Forelimb muscle (tissue), 1 donor: ENCODE results near the gene NAB2. TPM values are rescaled to one million over a fixed set of nuclear protein-coding genes. Genes with fewer than 3 reads are reported as not detected.

Experiments used
- DNase-seq: peaks from one replicate; pipeline ENCODE4 v3.0.0-alpha.2; 2013; ENCODE audit warnings: low read depth
- polyA plus RNA-seq: library from polyadenylated mRNA; unstranded; fragments of 120-200 nt; gene quantifications from one replicate; pipeline ENCODE4 v1.2.1, GENCODE V29; 2013; ENCODE audit not compliant: insufficient read length

Gene NAB2
- polyA plus RNA-seq, 1 donor, result 30.1 TPM

- DNase-seq, result no peak
Measured at GRCh38 chr12:57131896-57132744, 43.2 kb downstream of the NAB2 start.

DNA sequence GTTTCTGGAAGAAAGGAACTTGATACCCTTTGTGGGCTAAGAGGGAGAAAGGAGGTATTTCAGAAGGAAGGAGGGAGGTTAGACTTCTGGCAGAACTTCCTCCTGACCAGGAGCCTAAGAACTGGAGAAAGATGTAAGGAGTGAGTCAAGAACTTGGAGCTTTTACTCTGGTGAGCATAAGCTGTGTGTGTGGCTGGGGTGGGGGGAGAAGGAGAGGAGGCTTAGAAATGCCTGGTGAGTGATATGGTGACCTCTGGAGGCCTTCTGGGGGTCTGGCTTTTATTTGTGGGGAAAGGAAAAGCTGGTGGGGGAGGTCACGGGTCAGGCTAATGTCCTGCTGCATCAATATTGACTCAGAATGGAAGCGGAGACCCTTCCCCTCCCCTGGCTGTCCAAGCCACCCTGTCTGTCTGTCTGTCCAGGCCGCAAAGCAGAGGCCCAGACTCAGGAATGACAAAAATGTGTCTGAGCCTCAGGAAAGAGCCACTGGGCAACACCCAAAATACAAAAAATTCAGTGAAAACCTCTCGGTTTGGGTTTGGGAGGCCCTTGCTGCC, 44.2 kb downstream of the NAB2 start:
- no peak for DNase-seq

- no peak for DNase-seq
Measured at GRCh38 chr12:57133916-57134315, 45.0 kb downstream of the NAB2 start.

- no peak for DNase-seq
Measured at GRCh38 chr12:57134949-57135348, 46.0 kb downstream of the NAB2 start.

DNA sequence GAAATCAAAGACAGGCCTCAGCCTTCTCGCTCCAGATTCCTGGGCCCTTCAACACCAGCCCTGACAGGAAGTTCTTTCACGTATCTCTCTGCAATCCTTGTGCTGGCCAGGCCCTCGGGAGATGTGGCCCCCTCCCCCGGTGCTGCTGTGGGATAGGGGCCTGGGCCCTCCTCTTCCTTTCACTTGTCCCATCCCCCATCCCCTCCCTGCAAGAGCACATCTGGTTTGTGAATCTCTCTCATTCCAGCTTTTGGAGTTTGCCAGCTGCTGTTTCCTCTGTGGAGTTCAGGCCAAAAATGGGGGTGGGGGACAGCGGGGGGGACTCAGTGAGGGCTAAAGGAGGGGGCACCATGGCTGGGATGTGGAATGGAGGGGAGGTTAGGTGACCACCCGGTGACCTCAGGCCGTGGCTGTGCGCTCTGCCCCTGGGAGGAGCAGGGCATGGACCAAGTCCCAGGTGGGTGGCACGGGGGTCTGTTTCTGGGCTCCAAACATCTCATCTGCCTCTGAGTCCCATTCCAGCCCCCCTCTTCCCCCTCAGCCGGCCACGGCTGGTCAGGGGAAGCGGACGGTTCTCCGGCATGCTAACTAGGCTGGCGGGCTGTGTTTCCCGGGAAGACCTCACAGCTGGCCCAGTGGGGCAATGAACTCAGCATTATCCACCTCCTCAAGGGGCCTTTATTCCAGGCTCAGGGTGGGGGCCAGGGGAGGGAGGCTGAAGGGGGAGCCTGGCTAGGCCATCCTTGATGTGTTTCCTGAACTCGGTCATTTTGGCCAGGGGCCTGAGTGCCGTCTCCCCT, 46.8 kb downstream of the NAB2 start:
- no peak for DNase-seq

DNA sequence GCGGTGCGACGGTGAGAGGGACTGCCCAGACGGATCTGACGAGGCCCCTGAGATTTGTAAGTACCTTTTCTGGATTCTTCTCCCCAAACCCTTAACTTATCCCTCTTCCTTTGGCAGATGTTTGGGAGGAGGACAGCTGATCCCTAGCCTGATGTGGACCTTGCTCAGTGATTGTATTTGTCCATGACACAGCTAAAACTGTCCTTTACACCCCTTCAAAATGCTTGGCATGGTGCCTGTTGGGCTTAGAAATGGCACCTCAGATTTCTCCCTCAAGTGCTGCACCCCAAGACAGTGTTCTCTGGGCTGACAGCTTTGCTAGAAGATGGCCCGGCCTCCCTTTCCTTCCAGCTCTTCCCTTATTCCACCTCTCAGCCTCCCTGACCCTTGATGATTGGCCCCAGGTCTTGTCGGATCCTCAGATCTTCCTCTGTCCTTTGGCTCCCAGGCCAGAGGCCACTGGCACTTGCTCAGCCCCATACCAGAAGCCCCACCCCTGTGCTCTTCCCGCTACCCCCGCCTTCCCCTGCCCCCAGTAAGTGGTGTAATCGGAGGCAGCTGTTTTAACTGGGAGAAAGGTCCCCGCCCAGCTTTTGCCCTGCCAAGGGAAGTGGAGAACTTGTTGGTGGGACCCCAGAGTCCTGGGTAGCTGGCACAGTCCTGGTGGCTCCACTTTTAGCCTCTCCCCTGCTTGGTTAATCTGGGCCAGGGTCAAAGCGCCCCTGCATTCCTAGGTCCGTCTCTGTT, 49.8 kb downstream of the NAB2 start:
- DNase-seq, result no peak

GRCh38 chr12:57139796-57140649, 51.1 kb downstream of the NAB2 start:
- DNase-seq, result no peak

GRCh38 chr12:57141249-57141648, 52.3 kb downstream of the NAB2 start:
- DNase-seq, result no peak

DNA sequence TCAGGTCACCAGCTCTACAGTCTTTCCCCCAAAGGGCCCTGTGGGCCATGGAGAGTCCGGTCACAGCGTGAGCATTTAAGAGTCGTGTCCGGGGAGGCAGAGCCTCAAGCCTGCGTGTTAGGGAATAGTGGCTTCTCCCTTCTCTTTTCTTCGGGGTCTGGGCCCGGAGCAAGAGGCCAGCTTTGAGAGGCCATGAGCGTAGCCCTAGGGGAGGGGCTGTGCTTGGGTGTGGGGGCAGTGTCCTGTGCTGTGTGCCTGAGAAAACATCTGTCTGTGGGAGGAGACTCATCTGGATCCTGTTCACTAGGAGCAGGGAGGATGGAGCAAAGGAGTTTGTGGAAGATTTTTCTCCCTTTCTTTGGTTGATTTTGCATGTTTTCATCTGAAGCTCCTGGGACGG, 53.2 kb downstream of the NAB2 start:
- DNase-seq, result no peak

GRCh38 chr12:57142727-57143126, 53.8 kb downstream of the NAB2 start:
- no peak for DNase-seq

DNA sequence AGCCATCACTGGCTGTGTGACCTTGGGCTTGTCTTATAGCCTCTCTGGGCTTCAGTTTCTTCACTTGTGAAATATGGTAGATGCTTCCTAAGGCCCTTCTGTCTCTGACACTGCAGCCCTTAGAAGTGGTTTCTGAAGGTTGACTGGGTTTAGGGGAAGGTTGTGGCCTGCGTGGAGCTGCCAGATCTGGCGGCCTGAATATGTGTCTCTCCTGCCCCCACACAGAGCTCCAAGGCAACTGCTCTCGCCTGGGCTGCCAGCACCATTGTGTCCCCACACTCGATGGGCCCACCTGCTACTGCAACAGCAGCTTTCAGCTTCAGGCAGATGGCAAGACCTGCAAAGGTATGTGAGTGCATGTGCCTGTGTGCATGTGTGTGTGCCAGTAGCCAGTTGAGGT, 54.5 kb downstream of the NAB2 start:
- no peak for DNase-seq

Other genes with a start within 250 kb of the NAB2 start
- 0.46 TPM for gene SDR9C7, start 154.7 kb upstream of the NAB2 start, polyA plus RNA-seq
- 0.40 TPM for gene RDH16, start 131.5 kb upstream of the NAB2 start, polyA plus RNA-seq
- 4.8 TPM for gene ZBTB39, start 82.6 kb upstream of the NAB2 start, polyA plus RNA-seq
- not detected for gene TAC3, start 72.6 kb upstream of the NAB2 start, polyA plus RNA-seq
- gene MYO1A, start 39.0 kb upstream of the NAB2 start, polyA plus RNA-seq, result 0.23 TPM
- gene NEMP1, start 10.3 kb upstream of the NAB2 start, polyA plus RNA-seq, result 17.3 TPM
- 32.2 TPM for gene STAT6, start 22.2 kb downstream of the NAB2 start, polyA plus RNA-seq
- gene LRP1, start 39.4 kb downstream of the NAB2 start, polyA plus RNA-seq, result 95.2 TPM
- gene LRP1-AS, start 58.5 kb downstream of the NAB2 start, polyA plus RNA-seq, result 0.77 TPM
- 2.8 TPM for gene NXPH4, start 127.7 kb downstream of the NAB2 start, polyA plus RNA-seq
- 64.4 TPM for gene SHMT2, start 140.6 kb downstream of the NAB2 start, polyA plus RNA-seq
- 488 TPM for gene STAC3, start 162.1 kb downstream of the NAB2 start, polyA plus RNA-seq